ENCODE measurements around the gene EFCAB12. TPM values are rescaled to one million over a fixed set of nuclear protein-coding genes. Genes with fewer than 3 reads are reported as not detected.
"Not testable (repeated sequence)": the region's sequence is repeated elsewhere in the genome, so short reads cannot be mapped to it uniquely, and the experiment has no call there.

EFCAB12 gene
- total and polyA plus RNA-seq, 2 donors from 2014 or later, result 1.2 to 3.5 TPM

DNA sequence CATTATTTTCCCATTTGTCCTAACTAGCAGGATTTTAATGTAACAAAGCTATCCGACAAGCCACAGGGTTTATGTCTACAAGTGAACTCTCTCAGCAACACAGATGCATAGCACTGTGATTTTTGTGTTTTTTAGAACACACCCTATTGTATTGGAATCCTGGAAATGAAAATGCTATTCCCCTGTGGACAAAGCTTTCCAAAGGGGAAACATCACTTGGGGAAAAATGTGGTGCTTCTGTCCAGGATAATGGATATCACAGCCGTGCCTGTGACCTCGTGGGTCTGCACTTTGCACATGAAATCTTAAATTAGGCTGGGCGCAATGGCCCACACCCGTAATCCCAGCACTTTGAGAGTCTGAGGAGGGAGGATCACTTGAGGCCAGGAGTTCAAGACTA is 60.6 kb downstream of the EFCAB12 start:
- intact Hi-C loops (cut with DNase I), result no loop called here
- DNase-seq, result no peak
- H3K27me3 ChIP-seq (ENCODE audit: control insufficient read depth, insufficient read depth, low read length), result no peaks in the 10 kb centered on the region
- peaks cover 0 to 2% (median 0%) of the 10 kb centered on the region in 3 donors for H3K9me3 ChIP-seq (ENCODE audit: control insufficient read depth in 2 of 3, insufficient read depth in 1 of 3, low read length in 3 of 3)
- no peak overlapping the region for H3K4me3 ChIP-seq (ENCODE audit: low read length in 3 of 3)
- peaks cover 0 to 2% (median 0%) of the 10 kb centered on the region in 3 donors for H3K36me3 ChIP-seq (ENCODE audit: control insufficient read depth in 2 of 3, insufficient read depth in 3 of 3, low read length in 3 of 3)
- no peak overlapping the region for H3K9ac ChIP-seq (ENCODE audit: low read length in 3 of 3)
- no peaks in the 10 kb centered on the region for H3K4me1 ChIP-seq (ENCODE audit: control insufficient read depth in 2 of 3, insufficient read depth in 2 of 3, low read depth in 1 of 3, low read length in 3 of 3)
- FAIRE-seq, result no peak
- no peak overlapping the region for H3K27ac ChIP-seq (ENCODE audit: low read depth in 2 of 2, low read length in 2 of 2)
- TF ChIP-seq, protein P1, sequence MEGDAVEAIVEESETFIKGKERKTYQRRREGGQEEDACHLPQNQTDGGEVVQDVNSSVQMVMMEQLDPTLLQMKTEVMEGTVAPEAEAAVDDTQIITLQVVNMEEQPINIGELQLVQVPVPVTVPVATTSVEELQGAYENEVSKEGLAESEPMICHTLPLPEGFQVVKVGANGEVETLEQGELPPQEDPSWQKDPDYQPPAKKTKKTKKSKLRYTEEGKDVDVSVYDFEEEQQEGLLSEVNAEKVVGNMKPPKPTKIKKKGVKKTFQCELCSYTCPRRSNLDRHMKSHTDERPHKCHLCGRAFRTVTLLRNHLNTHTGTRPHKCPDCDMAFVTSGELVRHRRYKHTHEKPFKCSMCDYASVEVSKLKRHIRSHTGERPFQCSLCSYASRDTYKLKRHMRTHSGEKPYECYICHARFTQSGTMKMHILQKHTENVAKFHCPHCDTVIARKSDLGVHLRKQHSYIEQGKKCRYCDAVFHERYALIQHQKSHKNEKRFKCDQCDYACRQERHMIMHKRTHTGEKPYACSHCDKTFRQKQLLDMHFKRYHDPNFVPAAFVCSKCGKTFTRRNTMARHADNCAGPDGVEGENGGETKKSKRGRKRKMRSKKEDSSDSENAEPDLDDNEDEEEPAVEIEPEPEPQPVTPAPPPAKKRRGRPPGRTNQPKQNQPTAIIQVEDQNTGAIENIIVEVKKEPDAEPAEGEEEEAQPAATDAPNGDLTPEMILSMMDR (IDR thresholded peaks at IDR 0.05; ENCODE audit: borderline replicate concordance, extremely low read depth, insufficient read depth), result no peak

DNA sequence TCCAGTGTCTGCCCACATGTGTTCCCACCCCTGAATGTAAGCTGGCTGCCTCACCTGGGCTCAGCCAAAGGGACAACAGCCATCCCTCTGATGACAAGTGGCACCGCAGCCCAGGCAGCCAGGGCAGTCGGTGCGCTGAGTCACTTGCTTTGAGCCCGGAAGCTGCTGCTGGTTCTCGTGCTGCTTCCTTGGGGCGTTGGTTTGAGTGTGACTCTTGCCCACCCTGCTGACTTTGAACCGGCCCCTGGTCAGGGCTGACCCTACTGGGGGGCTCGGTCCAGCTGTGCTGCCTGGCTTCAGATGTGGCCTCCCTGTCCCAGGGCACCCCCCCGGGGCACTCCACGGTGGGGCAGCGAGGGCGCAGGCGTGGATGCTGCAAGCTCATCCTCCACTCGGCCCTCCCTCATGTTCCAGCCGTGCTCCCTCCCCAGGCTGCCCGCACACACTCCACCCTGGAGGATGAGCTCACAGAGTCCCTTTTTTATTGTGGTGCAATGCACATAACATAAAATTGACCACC is 62.1 kb downstream of the EFCAB12 start:
- Histone ChIP-seq H3K27ac (ENCODE audit: low read depth in 2 of 2, low read length in 2 of 2) (no peak overlapping the region), H3K4me3 (ENCODE audit: low read length in 3 of 3) (no peak overlapping the region), H3K9ac (ENCODE audit: low read length in 3 of 3) (no peak overlapping the region), H3K36me3 (ENCODE audit: control insufficient read depth in 2 of 3, insufficient read depth in 3 of 3, low read length in 3 of 3) (peaks cover 0 to 2% (median 0%) of the 10 kb centered on the region in 3 donors), H3K9me3 (ENCODE audit: control insufficient read depth in 2 of 3, insufficient read depth in 1 of 3, low read length in 3 of 3) (peaks cover 0 to 2% (median 0%) of the 10 kb centered on the region in 3 donors), H3K4me1 (ENCODE audit: control insufficient read depth in 2 of 3, insufficient read depth in 2 of 3, low read depth in 1 of 3, low read length in 3 of 3) (no peaks in the 10 kb centered on the region), H3K27me3 (ENCODE audit: control insufficient read depth, insufficient read depth, low read length) (no peaks in the 10 kb centered on the region)
- DNase-seq (no peak), FAIRE-seq (no peak)
- TF ChIP-seq, protein P1 (IDR thresholded peaks at IDR 0.05; ENCODE audit: borderline replicate concordance, extremely low read depth, insufficient read depth), result no peak
- intact Hi-C loops (cut with DNase I), result no loop called here

DNA sequence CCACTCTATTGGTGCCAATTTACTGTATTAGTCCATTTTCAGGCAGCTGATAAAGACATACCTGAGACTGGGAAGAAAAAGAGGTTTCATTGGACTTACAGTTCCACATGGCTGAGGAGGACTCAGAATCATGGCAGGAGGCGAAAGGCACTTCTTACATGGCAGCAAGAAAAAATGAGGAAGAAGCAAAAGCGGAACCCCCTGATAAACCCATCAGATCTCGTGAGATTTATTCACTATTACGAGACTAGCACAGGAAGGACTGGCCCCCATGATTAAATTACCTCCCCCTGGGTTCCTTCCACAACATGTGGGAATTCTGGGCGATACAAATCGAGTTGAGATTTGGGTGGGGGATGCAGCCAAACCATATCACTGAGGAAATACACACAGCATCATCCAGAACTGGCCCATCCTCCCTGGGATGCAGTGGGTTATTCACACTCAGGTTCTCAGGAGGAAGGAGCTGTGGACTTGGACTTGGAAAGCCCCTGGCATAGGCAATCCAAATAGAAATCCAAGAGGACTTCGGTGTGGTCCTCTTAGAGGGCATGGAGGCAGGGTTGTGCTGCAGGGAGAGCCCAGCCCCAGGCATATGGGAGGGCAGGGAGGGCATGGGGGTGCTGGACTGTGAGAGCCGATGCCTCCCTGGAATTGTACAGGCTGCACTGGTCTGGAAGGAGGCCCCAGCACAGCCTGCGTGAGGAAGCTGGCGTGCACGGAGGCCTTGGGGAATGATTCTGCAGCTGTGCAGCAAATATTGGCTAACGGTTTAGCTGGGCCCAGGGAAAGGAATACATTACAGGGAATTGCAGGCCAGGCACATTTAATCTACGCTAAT is 62.9 kb downstream of the EFCAB12 start:
- Histone ChIP-seq H3K36me3 (ENCODE audit: control insufficient read depth in 2 of 3, insufficient read depth in 3 of 3, low read length in 3 of 3) (peaks cover 0 to under 1% (median 0%) of the 10 kb centered on the region in 3 donors), H3K4me3 (ENCODE audit: low read length in 3 of 3) (no peak overlapping the region), H3K27me3 (ENCODE audit: control insufficient read depth, insufficient read depth, low read length) (no peaks in the 10 kb centered on the region), H3K4me1 (ENCODE audit: control insufficient read depth in 2 of 3, insufficient read depth in 2 of 3, low read depth in 1 of 3, low read length in 3 of 3) (no peaks in the 10 kb centered on the region), H3K9me3 (ENCODE audit: control insufficient read depth in 2 of 3, insufficient read depth in 1 of 3, low read length in 3 of 3) (peaks cover 0 to 1% (median 0%) of the 10 kb centered on the region in 3 donors), H3K27ac (ENCODE audit: low read depth in 2 of 2, low read length in 2 of 2) (no peak overlapping the region), H3K9ac (ENCODE audit: low read length in 3 of 3) (no peak overlapping the region)
- DNase-seq (no peak), FAIRE-seq (no peak)
- TF ChIP-seq, protein P1 (IDR thresholded peaks at IDR 0.05; ENCODE audit: borderline replicate concordance, extremely low read depth, insufficient read depth), result no peak
- intact Hi-C loops (cut with DNase I), result no loop called here

DNA sequence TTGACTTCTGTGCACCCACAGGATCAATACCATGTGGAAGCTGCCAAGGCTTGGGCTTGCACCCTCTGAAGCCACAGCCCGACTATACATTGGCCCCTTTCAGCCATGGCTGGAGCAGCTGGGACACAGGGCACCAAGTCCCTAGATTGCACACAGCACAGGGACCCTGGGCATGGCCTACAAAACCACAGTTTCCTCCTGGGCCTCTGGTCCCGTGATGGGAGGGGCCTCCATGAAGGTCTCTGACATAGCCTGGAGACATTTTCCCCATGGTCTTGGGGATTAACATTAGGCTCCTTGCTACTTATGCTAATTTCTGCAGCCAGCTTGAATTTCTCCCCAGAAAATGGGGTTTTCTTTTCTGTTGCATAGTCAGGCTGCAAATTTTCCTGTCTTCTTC is 63.6 kb downstream of the EFCAB12 start:
- H3K36me3 ChIP-seq (ENCODE audit: control insufficient read depth in 2 of 3, insufficient read depth in 3 of 3, low read length in 3 of 3); H3K4me1 ChIP-seq (ENCODE audit: control insufficient read depth in 2 of 3, insufficient read depth in 2 of 3, low read depth in 1 of 3, low read length in 3 of 3); intact Hi-C loops (cut with DNase I); H3K27me3 ChIP-seq (ENCODE audit: control insufficient read depth, insufficient read depth, low read length); H3K9ac ChIP-seq (ENCODE audit: low read length in 3 of 3); H3K27ac ChIP-seq (ENCODE audit: low read depth in 2 of 2, low read length in 2 of 2); DNase-seq; FAIRE-seq; H3K9me3 ChIP-seq (ENCODE audit: control insufficient read depth in 2 of 3, insufficient read depth in 1 of 3, low read length in 3 of 3); H3K4me3 ChIP-seq (ENCODE audit: low read length in 3 of 3): not testable (repeated sequence)

DNA sequence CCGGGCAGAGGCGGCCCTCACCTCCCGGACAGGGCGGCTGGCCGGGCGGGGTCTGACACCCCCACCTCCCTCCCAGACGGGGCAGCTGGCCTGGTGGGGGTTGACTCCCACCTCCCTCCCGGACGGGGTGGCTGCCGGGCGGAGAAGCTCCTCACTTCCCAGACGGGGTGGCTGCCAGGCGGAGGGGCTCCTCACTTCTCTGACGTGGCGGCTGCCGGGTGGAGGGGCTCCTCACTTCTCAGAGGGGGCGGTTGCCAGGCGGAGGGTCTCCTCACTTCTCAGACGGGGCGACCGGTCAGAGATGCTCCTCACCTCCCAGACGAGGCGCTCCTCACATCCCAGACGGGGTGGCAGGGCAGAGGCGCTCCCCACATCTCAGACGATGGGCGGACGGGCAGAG is 65.1 kb downstream of the EFCAB12 start:
- H3K4me1 ChIP-seq (ENCODE audit: control insufficient read depth in 2 of 3, insufficient read depth in 2 of 3, low read depth in 1 of 3, low read length in 3 of 3); intact Hi-C loops (cut with DNase I); H3K9ac ChIP-seq (ENCODE audit: low read length in 3 of 3); H3K27ac ChIP-seq (ENCODE audit: low read depth in 2 of 2, low read length in 2 of 2); FAIRE-seq; H3K27me3 ChIP-seq (ENCODE audit: control insufficient read depth, insufficient read depth, low read length); DNase-seq; H3K9me3 ChIP-seq (ENCODE audit: control insufficient read depth in 2 of 3, insufficient read depth in 1 of 3, low read length in 3 of 3); H3K4me3 ChIP-seq (ENCODE audit: low read length in 3 of 3); H3K36me3 ChIP-seq (ENCODE audit: control insufficient read depth in 2 of 3, insufficient read depth in 3 of 3, low read length in 3 of 3): not testable (repeated sequence)

Data from kidney (tissue), 14 donors.